ENCODE data around the gene CCNH.

CCNH gene

DNA sequence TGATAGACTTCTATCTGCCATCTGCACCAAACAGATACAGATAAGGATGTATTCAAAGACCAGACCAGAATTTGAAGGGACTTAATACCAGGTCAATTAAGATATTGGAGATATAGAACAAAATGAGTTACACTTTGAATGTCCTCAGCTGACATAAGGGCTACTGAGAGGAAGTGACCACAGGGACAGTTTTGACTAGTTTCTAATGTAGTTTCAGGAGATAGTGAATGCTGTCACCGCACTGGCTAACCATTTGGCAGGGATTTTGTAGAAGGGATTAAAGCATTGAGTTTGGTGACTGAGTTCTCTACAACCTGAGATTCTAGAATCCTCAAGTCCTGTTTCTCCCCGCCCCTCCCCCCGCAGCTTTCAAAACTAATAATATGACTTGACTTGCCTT is 22.7 kb downstream of the CCNH start:
- Histone ChIP-seq H3K9me3 (ENCODE audit: control insufficient read depth, insufficient read depth, low read depth, low read length) (no peaks in the 10 kb centered on the region), H3K27ac (ENCODE audit: extremely low read depth, low read depth, low read length) (no peak overlapping the region), H3K36me3 (ENCODE audit: control insufficient read depth in 2 of 2, insufficient read depth in 1 of 2, low read length in 2 of 2) (peaks cover 73 to 96% of the 10 kb centered on the region in 2 experiments), H3K4me3 (ENCODE audit: low read depth, low read length) (no peak overlapping the region), H3K4me1 (ENCODE audit: control insufficient read depth, insufficient read depth, low read length) (no peaks in the 10 kb centered on the region)
- ChIA-PET POLR2A (no interaction called here), CTCF (interaction anchor here (0.9 to 4.6 kb wide), 2 partner anchors 10 to 402 kb away, joined by 5 to 31 read pairs; no protein-coding TSS in a partner anchor)
- TF ChIP-seq ZXDB (tag by site-specific recombination; IDR thresholded peaks at IDR 0.05) (no peak), BCL11A (tag by site-specific recombination; IDR thresholded peaks at IDR 0.05; ENCODE audit: low read depth) (no peak), ZNF558 (tag by site-specific recombination; IDR thresholded peaks at IDR 0.05) (no peak), ZNF670 (tag by site-specific recombination; IDR thresholded peaks at IDR 0.05; ENCODE audit: low read depth) (no peak)
- TF ChIP-seq, protein P1, sequence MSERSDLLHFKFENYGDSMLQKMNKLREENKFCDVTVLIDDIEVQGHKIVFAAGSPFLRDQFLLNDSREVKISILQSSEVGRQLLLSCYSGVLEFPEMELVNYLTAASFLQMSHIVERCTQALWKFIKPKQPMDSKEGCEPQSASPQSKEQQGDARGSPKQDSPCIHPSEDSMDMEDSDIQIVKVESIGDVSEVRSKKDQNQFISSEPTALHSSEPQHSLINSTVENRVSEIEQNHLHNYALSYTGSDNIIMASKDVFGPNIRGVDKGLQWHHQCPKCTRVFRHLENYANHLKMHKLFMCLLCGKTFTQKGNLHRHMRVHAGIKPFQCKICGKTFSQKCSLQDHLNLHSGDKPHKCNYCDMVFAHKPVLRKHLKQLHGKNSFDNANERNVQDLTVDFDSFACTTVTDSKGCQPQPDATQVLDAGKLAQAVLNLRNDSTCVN (tag by site-specific recombination; optimal IDR thresholded peaks at IDR 0.05), result no peak
- TF ChIP-seq, protein P2, sequence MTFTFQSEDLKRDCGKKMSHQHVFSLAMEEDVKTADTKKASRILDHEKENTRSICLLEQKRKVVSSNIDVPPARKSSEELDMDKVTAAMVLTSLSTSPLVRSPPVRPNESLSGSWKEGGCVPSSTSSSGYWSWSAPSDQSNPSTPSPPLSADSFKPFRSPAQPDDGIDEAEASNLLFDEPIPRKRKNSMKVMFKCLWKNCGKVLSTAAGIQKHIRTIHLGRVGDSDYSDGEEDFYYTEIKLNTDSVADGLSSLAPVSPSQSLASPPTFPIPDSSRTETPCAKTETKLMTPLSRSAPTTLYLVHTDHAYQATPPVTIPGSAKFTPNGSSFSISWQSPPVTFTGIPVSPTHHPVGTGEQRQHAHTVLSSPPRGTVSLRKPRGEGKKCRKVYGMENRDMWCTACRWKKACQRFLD (tag by site-specific recombination; IDR thresholded peaks at IDR 0.05), result no peak
- TF ChIP-seq, protein P3, sequence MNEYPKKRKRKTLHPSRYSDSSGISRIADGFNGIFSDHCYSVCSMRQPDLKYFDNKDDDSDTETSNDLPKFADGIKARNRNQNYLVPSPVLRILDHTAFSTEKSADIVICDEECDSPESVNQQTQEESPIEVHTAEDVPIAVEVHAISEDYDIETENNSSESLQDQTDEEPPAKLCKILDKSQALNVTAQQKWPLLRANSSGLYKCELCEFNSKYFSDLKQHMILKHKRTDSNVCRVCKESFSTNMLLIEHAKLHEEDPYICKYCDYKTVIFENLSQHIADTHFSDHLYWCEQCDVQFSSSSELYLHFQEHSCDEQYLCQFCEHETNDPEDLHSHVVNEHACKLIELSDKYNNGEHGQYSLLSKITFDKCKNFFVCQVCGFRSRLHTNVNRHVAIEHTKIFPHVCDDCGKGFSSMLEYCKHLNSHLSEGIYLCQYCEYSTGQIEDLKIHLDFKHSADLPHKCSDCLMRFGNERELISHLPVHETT (tag by site-specific recombination; IDR thresholded peaks at IDR 0.05), result no peak

DNA sequence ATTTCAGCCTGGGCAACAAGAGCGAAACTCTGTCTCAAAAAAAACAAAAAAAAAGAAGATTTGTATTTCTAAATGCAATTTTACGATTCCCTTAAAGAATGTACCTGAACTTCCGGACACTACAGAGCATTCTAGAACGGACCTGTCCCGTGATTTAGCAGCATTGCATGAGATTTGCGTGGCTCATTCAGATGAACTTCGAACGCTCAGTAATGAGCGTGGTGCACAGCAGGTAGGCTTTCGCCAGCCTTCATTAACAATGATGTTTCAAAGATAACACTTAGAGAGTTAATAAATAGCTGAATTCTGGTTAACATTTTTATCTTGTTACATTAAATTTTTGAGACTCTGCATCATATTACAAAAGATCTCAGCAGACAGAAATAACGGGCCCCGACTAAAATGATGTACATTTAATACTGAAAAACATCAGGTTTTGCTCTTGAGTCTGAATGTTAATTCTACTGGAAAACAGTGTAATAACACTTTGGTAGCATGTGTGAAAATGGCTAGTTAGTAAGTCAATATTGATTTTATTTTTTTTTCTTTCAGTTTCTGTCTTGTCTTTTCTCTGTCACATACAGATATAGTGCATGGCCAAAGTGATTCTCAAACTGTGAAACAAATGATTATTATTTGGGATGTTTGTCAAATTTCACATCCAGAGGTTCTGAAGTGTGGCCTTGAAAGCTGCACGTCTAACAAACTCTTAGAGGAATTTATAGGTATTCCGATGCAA is 23.3 kb downstream of the CCNH start:
- H3K4me1 ChIP-seq (ENCODE audit: control insufficient read depth, insufficient read depth, low read length), result no peaks in the 10 kb centered on the region
- H3K9me3 ChIP-seq (ENCODE audit: control insufficient read depth, insufficient read depth, low read depth, low read length), result no peaks in the 10 kb centered on the region
- CTCF ChIA-PET, result interaction anchor here (4.6 kb wide), 1 partner anchor 10 kb away, joined by 31 read pairs; no protein-coding TSS in a partner anchor
- H3K27ac ChIP-seq (ENCODE audit: extremely low read depth, low read depth, low read length), result no peak overlapping the region
- POLR2A ChIA-PET, result no interaction called here
- H3K36me3 ChIP-seq (ENCODE audit: control insufficient read depth in 2 of 2, insufficient read depth in 1 of 2, low read length in 2 of 2), result peaks cover 70 to 95% of the 10 kb centered on the region in 2 experiments
- no peak overlapping the region for H3K4me3 ChIP-seq (ENCODE audit: low read depth, low read length)
- no peak for TF ChIP-seq ZNF701 (tag by site-specific recombination; IDR thresholded peaks at IDR 0.05)
- TF ChIP-seq, protein P4, sequence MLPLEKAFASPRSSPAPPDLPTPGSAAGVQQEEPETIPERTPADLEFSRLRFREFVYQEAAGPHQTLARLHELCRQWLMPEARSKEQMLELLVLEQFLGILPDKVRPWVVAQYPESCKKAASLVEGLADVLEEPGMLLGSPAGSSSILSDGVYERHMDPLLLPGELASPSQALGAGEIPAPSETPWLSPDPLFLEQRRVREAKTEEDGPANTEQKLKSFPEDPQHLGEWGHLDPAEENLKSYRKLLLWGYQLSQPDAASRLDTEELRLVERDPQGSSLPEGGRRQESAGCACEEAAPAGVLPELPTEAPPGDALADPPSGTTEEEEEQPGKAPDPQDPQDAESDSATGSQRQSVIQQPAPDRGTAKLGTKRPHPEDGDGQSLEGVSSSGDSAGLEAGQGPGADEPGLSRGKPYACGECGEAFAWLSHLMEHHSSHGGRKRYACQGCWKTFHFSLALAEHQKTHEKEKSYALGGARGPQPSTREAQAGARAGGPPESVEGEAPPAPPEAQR (tag by site-specific recombination; IDR thresholded peaks at IDR 0.05), result no peak
- TF ChIP-seq ZNF560 (tag by site-specific recombination; IDR thresholded peaks at IDR 0.05; ENCODE audit: borderline replicate concordance), result no peak
- TF ChIP-seq ZXDB (tag by site-specific recombination; IDR thresholded peaks at IDR 0.05), result no peak
- TF ChIP-seq, protein P5, sequence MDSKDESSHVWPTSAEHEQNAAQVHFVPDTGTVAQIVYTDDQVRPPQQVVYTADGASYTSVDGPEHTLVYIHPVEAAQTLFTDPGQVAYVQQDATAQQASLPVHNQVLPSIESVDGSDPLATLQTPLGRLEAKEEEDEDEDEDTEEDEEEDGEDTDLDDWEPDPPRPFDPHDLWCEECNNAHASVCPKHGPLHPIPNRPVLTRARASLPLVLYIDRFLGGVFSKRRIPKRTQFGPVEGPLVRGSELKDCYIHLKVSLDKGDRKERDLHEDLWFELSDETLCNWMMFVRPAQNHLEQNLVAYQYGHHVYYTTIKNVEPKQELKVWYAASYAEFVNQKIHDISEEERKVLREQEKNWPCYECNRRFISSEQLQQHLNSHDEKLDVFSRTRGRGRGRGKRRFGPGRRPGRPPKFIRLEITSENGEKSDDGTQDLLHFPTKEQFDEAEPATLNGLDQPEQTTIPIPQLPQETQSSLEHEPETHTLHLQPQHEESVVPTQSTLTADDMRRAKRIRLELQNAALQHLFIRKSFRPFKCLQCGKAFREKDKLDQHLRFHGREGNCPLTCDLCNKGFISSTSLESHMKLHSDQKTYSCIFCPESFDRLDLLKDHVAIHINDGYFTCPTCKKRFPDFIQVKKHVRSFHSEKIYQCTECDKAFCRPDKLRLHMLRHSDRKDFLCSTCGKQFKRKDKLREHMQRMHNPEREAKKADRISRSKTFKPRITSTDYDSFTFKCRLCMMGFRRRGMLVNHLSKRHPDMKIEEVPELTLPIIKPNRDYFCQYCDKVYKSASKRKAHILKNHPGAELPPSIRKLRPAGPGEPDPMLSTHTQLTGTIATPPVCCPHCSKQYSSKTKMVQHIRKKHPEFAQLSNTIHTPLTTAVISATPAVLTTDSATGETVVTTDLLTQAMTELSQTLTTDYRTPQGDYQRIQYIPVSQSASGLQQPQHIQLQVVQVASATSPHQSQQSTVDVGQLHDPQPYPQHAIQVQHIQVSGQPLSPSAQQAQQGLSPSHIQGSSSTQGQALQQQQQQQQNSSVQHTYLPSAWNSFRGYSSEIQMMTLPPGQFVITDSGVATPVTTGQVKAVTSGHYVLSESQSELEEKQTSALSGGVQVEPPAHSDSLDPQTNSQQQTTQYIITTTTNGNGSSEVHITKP (tag by site-specific recombination; IDR thresholded peaks at IDR 0.05), result no peak
- TF ChIP-seq, protein P6, sequence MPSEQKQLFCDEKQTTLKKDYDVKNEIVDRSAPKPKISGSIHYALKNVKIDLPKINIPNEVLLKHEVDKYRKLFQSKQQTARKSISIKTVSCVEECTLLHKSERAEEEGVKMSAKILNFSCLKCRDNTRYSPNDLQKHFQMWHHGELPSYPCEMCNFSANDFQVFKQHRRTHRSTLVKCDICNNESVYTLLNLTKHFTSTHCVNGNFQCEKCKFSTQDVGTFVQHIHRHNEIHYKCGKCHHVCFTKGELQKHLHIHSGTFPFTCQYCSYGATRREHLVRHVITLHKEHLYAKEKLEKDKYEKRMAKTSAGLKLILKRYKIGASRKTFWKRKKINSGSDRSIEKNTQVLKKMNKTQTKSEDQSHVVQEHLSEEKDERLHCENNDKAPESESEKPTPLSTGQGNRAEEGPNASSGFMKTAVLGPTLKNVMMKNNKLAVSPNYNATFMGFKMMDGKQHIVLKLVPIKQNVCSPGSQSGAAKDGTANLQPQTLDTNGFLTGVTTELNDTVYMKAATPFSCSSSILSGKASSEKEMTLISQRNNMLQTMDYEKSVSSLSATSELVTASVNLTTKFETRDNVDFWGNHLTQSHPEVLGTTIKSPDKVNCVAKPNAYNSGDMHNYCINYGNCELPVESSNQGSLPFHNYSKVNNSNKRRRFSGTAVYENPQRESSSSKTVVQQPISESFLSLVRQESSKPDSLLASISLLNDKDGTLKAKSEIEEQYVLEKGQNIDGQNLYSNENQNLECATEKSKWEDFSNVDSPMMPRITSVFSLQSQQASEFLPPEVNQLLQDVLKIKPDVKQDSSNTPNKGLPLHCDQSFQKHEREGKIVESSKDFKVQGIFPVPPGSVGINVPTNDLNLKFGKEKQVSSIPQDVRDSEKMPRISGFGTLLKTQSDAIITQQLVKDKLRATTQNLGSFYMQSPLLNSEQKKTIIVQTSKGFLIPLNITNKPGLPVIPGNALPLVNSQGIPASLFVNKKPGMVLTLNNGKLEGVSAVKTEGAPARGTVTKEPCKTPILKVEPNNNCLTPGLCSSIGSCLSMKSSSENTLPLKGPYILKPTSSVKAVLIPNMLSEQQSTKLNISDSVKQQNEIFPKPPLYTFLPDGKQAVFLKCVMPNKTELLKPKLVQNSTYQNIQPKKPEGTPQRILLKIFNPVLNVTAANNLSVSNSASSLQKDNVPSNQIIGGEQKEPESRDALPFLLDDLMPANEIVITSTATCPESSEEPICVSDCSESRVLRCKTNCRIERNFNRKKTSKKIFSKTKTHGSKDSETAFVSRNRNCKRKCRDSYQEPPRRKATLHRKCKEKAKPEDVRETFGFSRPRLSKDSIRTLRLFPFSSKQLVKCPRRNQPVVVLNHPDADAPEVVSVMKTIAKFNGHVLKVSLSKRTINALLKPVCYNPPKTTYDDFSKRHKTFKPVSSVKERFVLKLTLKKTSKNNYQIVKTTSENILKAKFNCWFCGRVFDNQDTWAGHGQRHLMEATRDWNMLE (tag by site-specific recombination; conservative IDR thresholded peaks at IDR 0.05; ENCODE audit: low read depth), result no peak
- no peak for TF ChIP-seq ZNF416 (tag by site-specific recombination; IDR thresholded peaks at IDR 0.05)
- TF ChIP-seq, protein P7, sequence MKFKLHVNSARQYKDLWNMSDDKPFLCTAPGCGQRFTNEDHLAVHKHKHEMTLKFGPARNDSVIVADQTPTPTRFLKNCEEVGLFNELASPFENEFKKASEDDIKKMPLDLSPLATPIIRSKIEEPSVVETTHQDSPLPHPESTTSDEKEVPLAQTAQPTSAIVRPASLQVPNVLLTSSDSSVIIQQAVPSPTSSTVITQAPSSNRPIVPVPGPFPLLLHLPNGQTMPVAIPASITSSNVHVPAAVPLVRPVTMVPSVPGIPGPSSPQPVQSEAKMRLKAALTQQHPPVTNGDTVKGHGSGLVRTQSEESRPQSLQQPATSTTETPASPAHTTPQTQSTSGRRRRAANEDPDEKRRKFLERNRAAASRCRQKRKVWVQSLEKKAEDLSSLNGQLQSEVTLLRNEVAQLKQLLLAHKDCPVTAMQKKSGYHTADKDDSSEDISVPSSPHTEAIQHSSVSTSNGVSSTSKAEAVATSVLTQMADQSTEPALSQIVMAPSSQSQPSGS (tag by site-specific recombination; IDR thresholded peaks at IDR 0.05; ENCODE audit: low read depth), result no peak
- no peak for TF ChIP-seq ZNF791 (tag by site-specific recombination; IDR thresholded peaks at IDR 0.05)
- TF ChIP-seq ZNF394 (tag by site-specific recombination; IDR thresholded peaks at IDR 0.05; ENCODE audit: borderline replicate concordance), result no peak
- no peak for TF ChIP-seq ZBTB1 (tag by site-specific recombination; IDR thresholded peaks at IDR 0.05)
